GM19035 (cell line): ENCODE results near the gene OR2V1.
"Not testable (repeated sequence)": the region's sequence is repeated elsewhere in the genome, so short reads cannot be mapped to it uniquely, and the experiment has no call there.

Experiments used
- ATAC-seq: cut with Tn5 transposase; IDR thresholded peaks from one replicate; pipeline ENCODE4 v1.9.1; 2021; ENCODE audit not compliant: unreplicated experiment

OR2V1 gene

GRCh38 chr5:181129601-181130000 is 1.4 kb downstream of the OR2V1 start:
- no peak for ATAC-seq

- no peak for ATAC-seq
These were observed 2.9 kb downstream of the OR2V1 start for GRCh38 chr5:181127907-181128626.

DNA sequence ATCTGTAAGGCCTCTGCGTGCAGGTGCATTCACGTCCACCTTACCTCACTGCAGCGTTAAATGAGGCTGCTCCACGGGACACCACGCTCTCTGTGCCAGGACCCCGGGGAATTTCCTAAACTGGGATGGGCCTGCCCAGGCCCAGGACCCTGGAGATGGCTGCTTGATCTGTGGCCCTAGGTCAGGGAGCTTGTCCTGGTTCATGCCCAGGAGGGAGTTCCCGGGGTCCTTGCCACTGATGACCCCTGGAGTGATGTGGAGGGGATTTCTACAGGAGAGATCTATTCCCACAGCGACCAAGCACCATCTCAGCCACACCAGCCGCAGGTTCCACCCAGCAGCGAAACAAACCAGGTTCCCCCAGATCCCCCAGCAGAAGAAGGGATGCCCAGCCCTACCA is 3.5 kb downstream of the OR2V1 start:
- ATAC-seq = no peak

DNA sequence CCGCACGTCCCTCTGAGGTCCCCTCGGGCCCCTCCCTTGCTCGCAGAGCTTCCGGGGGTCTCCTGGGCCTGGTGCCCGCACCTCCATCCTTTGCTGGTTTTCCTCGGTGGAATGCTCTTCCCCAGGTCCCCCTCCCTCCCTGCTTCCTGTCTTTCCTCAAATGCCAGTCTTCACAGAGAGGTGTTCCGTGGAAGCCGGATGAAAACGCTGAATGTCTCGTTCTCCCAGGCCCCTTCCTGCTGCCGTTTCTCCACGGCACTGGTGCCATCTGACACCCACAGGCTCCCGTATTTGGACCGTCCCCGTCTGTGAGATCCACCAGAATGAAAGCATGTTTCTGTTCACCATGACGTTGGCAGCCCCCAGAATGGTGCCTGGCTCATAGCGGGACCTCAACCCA is 4.1 kb downstream of the OR2V1 start:
- ATAC-seq = no peak

DNA sequence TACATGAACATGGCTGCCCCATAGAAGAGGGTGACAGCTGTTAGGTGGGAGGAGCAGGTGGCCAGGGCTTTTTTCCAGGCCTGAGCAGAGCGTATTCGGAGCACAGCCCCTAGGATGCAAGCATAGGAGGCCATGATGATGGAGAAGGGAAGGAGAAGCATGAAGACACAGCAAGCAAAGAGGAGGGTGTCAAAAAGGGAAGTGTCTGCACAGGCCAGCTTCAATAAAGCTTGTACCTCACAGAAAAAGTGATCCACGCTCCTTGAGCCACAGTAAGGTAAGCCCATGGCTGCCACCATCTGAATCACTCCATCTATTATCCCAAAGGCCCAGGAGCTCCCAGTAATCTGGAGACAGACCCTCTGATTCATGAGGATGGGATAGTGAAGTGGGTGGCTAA is 6.4 kb downstream of the OR2V1 start:
- no peak for ATAC-seq

GRCh38 chr5:181121675-181122561 is 9.1 kb downstream of the OR2V1 start:
- ATAC-seq = no peak

GRCh38 chr5:181120761-181121160 is 10.2 kb downstream of the OR2V1 start:
- ATAC-seq = no peak

DNA sequence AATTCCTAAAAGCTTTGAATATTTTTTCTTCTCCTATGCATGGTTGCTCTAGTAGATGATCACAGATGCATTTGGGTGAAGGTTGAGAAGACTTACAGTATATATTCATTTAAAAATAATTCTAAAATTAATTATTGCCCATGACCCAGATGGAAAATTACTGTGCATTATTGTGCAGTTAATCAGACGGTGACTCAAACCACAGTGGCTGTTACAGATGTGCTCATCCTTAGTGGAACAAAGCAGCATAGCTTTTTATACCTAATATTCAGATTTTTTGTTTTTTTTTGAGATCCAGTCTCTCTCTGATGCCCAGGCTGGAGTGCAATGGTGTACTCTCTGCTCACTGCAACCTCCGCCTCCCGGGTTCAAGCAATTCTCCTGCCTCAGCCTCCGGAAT is 10.7 kb downstream of the OR2V1 start:
- ATAC-seq = no peak

- ATAC-seq = no peak
These were observed 11.9 kb downstream of the OR2V1 start for GRCh38 chr5:181119105-181119504.

- no peak for ATAC-seq
These were observed 12.6 kb downstream of the OR2V1 start for GRCh38 chr5:181118369-181118768.

- ATAC-seq = no peak
These were observed 15.9 kb downstream of the OR2V1 start for GRCh38 chr5:181114844-181115778.

DNA sequence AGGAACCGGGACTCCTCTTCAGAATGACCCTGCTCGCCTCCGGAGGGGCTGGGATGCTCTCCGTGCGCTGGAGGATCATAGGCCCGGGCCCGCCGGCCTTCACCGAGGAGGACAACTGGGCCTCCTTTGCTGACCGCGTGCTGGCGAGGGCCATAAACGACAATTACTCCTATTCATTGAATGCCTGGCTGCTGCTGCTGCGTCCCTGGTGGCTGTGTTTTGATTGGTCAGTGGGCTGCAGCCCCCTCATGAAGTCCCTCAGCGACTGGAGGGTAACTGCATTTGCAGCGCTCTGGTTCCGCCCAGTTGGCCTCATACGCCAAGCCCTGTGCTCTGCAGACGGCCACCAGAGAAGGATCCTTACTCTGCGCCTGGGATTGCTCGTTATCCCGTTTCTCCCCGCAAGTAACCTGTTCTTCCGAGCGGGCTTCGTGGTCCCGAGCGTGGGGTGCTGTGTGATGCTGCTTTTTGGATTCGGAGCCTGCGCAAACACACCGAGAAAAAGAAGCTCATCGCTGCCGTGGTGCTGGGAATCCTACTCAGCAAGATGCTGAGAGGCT is 16.6 kb downstream of the OR2V1 start:
- ATAC-seq = no peak

- not testable (repeated sequence) for ATAC-seq
These were observed 17.4 kb downstream of the OR2V1 start for GRCh38 chr5:181113572-181113971.

GRCh38 chr5:181112476-181112875 is 18.5 kb downstream of the OR2V1 start:
- no peak for ATAC-seq

GRCh38 chr5:181111010-181111409 is 20.0 kb downstream of the OR2V1 start:
- ATAC-seq = no peak

GRCh38 chr5:181109489-181110013 is 21.4 kb downstream of the OR2V1 start:
- no peak for ATAC-seq

- no peak for ATAC-seq
These were observed 22.3 kb downstream of the OR2V1 start for GRCh38 chr5:181108578-181109165.

DNA sequence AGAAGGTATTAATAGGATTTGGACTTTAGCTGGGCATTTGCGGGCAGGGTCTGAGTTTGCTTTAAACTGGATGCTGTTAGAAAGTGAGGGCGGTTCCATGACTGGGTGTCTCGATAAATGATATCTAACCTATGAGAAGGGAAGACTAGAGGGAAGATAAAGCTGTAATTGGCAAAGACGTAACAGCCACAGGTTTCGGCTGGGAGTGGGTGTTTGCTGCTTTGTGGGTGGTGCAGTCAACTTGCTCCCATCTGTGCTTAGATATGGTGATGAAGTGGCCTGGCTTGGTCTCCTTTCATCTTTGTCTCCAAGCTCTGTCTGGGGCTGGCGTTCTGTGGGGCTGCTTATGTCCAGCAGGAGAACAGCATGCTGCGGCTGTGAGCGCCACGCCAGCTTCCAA is 23.3 kb downstream of the OR2V1 start:
- no peak for ATAC-seq

- ATAC-seq = no peak
These were observed 25.5 kb downstream of the OR2V1 start for GRCh38 chr5:181105391-181106025.
